Activated naive CD8-positive, alpha-beta T cell treated with anti-CD3 and anti-CD28 coated beads for 36 hours (primary cell): ENCODE results near the gene APOOL. TPM values are rescaled to one million over a fixed set of nuclear protein-coding genes. Genes with fewer than 3 reads are reported as not detected.

Experiments used
- DNase-seq: peaks from one replicate; pipeline ENCODE4 v3.0.0; 2021
- H3K27ac Mint-ChIP-seq: one replicate; pipeline ENCODE4 v1.8.0; 2022; ENCODE audit warnings: mild to moderate bottlenecking, moderate library complexity, mixed read lengths
- H3K27me3 Mint-ChIP-seq: one replicate; pipeline ENCODE4 v1.8.0; 2022; ENCODE audit warnings: mild to moderate bottlenecking, mixed read lengths
- H3K36me3 Mint-ChIP-seq: one replicate; pipeline ENCODE4 v1.8.0; 2021; ENCODE audit warnings: mild to moderate bottlenecking, mixed read lengths
- H3K4me1 Mint-ChIP-seq: one replicate; pipeline ENCODE4 v1.8.0; 2021; ENCODE audit warnings: mixed read lengths
- H3K4me3 Mint-ChIP-seq: one replicate; pipeline ENCODE4 v1.8.0; 2022; ENCODE audit warnings: mild to moderate bottlenecking, moderate library complexity, mixed read lengths
- H3K9me3 Mint-ChIP-seq: one replicate; pipeline ENCODE4 v1.8.0; 2022; ENCODE audit warnings: mixed read lengths
- total RNA-seq, 2 experiments: library from RNA; stranded (reverse); gene quantifications; one replicate each; pipeline ENCODE4 v1.2.3, GENCODE V29; 2021

The APOOL gene
- total RNA-seq, 2 experiments from 2014 or later: 22.0 to 22.2 TPM

- no peaks in the 10 kb centered on the region for H3K36me3 Mint-ChIP-seq
- H3K4me1 Mint-ChIP-seq: no peaks in the 10 kb centered on the region
- no peaks in the 10 kb centered on the region for H3K9me3 Mint-ChIP-seq
- H3K27ac Mint-ChIP-seq: no peak overlapping the region
- H3K27me3 Mint-ChIP-seq: no peaks in the 10 kb centered on the region
- DNase-seq: no peak
- no peak overlapping the region for H3K4me3 Mint-ChIP-seq
Observed at GRCh38 chrX:85114171-85114570, 110.5 kb downstream of the APOOL start.

GRCh38 chrX:85114776-85115175, 111.1 kb downstream of the APOOL start:
- H3K27ac Mint-ChIP-seq: no peak overlapping the region
- no peaks in the 10 kb centered on the region for H3K27me3 Mint-ChIP-seq
- DNase-seq: no peak
- H3K9me3 Mint-ChIP-seq: no peaks in the 10 kb centered on the region
- no peaks in the 10 kb centered on the region for H3K4me1 Mint-ChIP-seq
- no peaks in the 10 kb centered on the region for H3K36me3 Mint-ChIP-seq
- H3K4me3 Mint-ChIP-seq: no peak overlapping the region

DNA sequence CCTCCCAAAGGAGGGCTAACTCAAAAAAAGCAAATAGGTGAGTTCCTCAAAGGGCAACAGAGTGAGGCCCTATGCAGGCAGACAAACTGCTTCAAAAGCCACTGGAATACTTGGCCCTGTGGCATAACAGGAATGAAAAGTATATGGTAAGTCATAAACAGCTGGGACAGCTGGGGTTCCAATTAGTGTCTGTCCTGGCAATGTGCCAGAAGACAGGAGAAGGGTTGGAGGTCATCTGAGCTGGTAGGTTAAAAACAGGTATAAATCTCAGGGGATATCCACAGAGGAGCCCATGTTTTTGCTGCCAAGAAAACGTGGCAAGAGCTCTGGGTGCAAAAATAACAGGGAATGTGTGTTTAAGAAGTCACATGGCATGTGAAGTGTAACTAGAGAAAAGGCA, 111.6 kb downstream of the APOOL start:
- Mint-ChIP-seq H3K4me3 (no peak overlapping the region), H3K4me1 (no peaks in the 10 kb centered on the region), H3K27me3 (no peaks in the 10 kb centered on the region), H3K36me3 (no peaks in the 10 kb centered on the region), H3K9me3 (no peaks in the 10 kb centered on the region), H3K27ac (no peak overlapping the region)
- no peak for DNase-seq

DNA sequence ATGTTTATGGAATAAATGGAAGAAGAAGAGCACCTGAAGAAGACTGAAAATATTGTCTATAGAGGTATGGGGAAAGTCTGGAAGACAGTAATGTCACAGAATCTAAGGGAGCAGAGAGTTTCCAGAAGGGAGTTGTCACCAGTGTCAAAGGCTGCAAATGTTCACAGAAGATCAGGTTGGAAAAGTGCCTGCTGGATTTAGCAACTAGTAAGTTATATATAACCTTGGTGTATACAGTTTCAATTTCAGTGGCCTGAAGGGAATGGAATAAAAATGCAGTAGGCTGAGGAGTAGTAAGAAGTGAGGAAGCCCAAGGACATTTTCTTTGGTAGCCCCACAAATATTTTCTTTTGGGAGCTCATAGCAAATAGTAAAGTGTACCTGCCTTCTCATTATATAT, 132.7 kb downstream of the APOOL start:
- Mint-ChIP-seq H3K4me3 (no peak overlapping the region), H3K4me1 (no peaks in the 10 kb centered on the region), H3K9me3 (peaks cover 1% of the 10 kb centered on the region), H3K27me3 (peaks cover 4% of the 10 kb centered on the region), H3K36me3 (no peaks in the 10 kb centered on the region), H3K27ac (no peak overlapping the region)
- DNase-seq: no peak

- Mint-ChIP-seq H3K27ac (no peak overlapping the region), H3K4me1 (no peaks in the 10 kb centered on the region), H3K9me3 (peaks cover 1% of the 10 kb centered on the region), H3K27me3 (peaks cover 2% of the 10 kb centered on the region), H3K4me3 (no peak overlapping the region), H3K36me3 (no peaks in the 10 kb centered on the region)
- DNase-seq: no peak
Observed at GRCh38 chrX:85139422-85139821, 135.7 kb downstream of the APOOL start.

DNA sequence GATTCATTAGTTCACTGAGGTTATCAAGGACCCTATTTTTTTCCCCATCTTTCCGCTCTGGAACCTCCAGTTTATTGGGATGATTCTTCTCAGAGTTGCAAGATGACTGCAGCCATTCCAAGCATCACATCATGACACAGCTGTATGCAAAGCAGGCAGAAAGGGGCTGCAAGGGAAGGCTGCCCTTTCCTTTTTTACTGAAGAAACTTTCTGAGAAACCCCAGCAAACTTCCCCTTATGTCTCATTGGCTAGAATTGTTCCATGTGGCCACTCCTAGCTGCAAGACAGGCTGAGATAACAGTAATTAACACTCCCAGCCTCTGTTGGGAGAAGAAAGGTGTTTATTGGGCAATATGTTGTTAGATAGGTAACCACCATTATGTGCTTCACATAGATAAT, 137.3 kb downstream of the APOOL start:
- Mint-ChIP-seq H3K27ac (no peak overlapping the region), H3K4me3 (no peak overlapping the region), H3K36me3 (no peaks in the 10 kb centered on the region), H3K9me3 (no peaks in the 10 kb centered on the region), H3K4me1 (no peaks in the 10 kb centered on the region), H3K27me3 (no peaks in the 10 kb centered on the region)
- no peak for DNase-seq

Other genes with a start within 250 kb of the APOOL start
- gene SATL1, start 239.9 kb downstream of the APOOL start, total RNA-seq: not detected
- gene ZNF711, start 240.1 kb downstream of the APOOL start, total RNA-seq: 1 to 10 TPM; 1.3 to 1.5 TPM